AG09319 (cell line): ENCODE data around the gene PDP2.

Source experiments
- DNase-seq: peaks from one replicate; pipeline ENCODE4 v3.0.0-alpha.2; 2010; ENCODE audit warnings: low read depth; ENCODE audit errors: extremely low read depth
- TF ChIP-seq, protein P1 (sequence below): IDR thresholded peaks from 2 replicates; pipeline ENCODE4 v1.5.1; 2011; ENCODE audit warnings: low read depth, mild to moderate bottlenecking, inconsistent platforms, low read length, moderate library complexity

PDP2 gene

DNA sequence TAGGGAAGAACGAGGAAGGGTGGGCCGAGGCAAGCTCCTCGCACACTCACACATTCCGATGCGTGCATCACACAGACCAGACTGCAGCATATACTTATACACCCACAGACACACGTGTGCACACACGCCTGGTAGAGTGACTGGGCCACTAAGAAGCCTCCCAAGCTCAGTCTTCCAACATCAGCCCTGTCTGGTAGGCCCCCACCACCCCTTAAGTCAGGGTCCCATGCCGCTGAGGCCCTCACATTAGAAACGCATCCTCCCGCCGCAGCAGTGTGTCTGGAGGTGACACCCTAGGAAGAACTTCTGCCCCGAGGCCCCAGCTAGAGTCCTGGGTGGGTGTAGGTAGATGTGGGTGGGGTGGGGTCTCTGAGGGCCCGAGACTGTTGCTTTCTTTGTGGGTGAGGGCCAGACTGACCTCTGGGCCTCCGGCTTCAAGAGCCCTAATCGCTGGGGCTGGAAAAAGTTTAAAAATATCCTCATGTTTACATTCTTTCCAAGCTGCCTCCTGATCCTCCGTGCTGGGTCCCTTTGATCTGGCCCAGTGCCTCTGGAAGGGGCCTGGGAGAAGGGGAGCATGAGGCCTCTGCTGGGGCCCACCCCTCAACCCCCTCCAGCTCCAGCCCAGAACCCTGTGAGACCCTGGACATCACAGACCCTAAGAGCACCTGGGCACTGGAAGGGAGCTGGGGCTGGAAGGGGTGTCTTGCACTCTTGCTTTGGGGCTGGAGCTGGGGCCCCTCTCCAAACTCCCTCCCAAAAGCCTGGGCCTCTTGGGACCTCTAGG lies 24.7 kb downstream of the PDP2 start:
- no peak for DNase-seq
- TF ChIP-seq, protein P1, sequence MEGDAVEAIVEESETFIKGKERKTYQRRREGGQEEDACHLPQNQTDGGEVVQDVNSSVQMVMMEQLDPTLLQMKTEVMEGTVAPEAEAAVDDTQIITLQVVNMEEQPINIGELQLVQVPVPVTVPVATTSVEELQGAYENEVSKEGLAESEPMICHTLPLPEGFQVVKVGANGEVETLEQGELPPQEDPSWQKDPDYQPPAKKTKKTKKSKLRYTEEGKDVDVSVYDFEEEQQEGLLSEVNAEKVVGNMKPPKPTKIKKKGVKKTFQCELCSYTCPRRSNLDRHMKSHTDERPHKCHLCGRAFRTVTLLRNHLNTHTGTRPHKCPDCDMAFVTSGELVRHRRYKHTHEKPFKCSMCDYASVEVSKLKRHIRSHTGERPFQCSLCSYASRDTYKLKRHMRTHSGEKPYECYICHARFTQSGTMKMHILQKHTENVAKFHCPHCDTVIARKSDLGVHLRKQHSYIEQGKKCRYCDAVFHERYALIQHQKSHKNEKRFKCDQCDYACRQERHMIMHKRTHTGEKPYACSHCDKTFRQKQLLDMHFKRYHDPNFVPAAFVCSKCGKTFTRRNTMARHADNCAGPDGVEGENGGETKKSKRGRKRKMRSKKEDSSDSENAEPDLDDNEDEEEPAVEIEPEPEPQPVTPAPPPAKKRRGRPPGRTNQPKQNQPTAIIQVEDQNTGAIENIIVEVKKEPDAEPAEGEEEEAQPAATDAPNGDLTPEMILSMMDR = no peak

DNA sequence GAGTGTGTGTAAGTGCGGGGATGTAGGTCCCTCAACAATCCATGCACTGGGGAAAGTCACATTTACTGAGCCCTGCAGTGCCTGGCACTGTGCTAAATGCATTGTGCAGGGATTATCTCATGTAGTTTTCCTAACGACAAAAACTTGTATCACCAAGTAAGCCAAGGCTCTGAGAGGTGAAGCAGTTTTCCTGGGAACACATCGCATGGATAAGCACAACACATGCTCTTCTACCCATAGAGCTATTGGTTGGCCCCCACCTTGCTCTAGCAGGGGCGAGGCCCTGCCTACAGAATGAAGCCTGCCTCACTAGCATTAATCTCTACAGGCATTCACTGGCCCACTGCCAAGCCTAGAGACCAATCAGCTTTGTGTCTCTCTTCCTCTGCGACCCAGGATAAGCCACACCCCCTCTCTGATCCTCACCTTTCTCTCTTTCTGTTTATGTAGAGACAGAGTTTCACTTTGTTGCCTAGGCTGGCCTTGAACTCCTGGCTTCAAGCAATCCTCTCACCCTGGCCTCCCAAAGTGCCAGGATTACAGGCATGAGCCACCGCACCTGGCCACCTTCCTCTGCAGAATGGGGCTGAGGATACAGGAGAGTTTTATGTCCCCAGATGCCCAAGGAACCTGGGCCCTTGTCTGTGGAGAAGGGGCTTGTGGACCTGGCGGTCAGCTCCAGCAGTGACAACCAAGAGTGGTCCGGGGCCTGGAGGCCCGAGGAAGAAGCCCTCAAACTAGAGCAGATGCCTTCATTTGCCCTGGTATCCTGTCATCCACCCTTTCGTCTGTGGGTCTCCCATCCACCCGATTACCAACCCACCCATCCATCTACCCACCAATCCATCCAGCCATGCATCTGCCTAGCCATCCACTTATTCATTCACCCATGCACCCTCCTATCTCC lies 25.6 kb downstream of the PDP2 start:
- no peak for DNase-seq
- TF ChIP-seq, protein P1 = no peak

DNA sequence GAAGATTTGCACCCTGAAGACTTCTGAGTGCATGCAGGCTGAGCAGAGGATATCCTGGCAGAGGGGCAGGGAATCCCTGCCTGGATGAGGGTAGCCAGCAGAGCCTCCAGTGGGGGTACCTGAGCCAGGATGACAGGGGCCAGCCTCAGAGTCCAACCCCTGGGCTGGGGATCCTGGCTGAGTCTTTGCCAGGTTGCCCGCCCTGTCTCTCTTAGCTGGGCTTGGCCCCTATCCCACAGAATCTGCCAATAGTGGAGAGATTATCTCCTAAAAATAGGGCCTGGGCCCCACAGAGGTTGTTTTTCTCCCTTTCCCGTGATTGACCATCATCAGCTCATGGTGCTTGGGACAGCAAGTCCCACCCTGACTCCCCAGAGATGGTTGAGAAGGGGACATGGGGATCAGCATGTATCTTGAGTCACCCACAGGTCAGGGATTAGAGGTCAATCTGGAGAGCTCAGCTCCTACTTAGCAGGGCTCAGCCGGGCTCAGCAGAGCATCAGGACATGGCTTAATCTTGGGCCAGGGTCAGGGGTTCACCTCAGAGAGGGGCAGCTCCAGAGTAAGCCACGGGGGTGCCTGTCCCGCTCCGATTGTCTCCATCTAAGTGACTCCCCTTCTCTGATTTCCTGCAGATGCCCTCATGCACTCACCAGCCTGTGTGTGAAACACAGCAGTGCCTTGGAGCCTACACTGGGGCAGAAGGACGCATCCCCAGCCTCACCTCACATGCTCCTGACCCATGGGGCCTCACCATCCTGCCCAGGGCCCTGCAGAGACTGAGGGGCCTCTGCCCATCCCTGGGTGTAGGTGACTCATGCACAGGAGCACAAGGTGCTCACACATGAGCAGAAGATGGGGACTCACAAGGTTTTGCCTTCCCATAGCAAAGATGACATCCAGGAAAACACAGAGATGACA lies 26.9 kb downstream of the PDP2 start:
- TF ChIP-seq, protein P1 = no peak
- no peak for DNase-seq

DNA sequence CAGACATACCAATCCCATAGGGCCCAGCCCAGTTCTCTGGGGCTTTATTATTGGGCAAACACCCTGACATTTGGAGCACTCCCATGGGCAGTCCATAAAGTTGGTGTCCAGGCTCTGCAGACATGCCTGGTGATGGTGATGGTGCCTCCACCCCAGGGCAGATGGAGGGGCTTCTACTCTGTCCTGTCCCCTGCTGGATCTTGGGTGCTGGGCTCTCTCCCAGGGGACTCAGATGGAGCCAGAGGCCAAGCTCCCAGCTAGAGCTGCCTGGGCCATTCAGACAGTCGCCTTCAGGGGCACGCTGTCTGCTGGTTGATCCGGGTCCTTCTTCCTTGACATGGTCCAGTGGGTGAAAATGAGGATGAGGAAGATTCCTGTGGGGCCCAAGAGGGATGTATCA lies 27.8 kb downstream of the PDP2 start:
- no peak for DNase-seq
- TF ChIP-seq, protein P1 = no peak

DNA sequence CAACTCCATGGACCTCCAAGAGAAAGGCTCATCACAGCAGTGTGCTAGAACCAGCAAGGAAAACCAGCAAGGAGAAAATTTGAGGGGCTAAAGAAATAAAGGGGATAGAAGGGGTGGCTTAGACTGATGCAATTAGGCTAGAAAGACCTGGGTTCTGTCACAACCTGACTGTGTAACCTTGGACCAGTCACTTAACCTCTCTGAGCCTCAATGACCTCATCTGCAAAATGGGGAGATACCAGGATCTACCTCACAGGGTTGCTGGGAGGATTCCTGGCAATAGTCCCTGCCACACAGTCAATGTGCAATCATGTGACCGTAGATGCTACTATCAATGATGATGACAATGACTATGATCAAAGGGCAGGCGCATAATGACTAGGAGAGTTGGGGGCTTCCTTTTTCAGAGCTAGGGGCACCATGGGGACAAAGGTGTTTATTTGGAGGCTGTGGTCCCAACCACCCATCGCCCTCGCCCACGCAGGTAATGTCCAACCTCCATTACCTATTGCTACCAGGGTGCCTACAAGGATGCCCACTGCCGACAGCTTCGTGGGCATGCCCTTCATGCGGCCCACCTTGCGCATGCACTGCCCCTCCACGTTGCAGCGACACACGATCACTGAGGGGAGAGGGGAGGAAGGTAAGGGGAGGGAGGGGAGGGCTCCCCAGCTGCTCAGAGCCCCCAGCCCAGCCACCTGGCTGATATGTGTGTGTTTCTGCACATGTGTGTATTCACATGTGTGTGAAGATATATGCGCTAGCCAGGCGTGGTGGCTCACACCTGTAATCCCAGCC lies 28.6 kb downstream of the PDP2 start:
- DNase-seq = no peak

More for the DNA sequence above, 28.6 kb downstream of the PDP2 start:
- TF ChIP-seq, protein P1 = no peak
